PC-9 (cell line): ENCODE results near the gene EDA. TPM values are rescaled to one million over a fixed set of nuclear protein-coding genes. Genes with fewer than 3 reads are reported as not detected.

Source experiments
- BruUV-seq: library from RNA; stranded (reverse); fragments of 400-500 nt; replicated peaks from 2 replicates; lab custom pipeline; 2021; lab: Mats Ljungman, UMichigan
- CTCF ChIA-PET: fragments of 300-600 bp; sonication (Branson Sonifier 250); formaldehyde crosslinking; loops from one replicate; lab custom pipeline; 2022; ENCODE audit warnings: antibody characterized with exemption; lab: Charles Lee
- POLR2A ChIA-PET: fragments of 300-600 bp; sonication (Branson Sonifier 250); formaldehyde crosslinking; loops from one replicate; lab custom pipeline; 2022; ENCODE audit warnings: antibody characterized with exemption; ENCODE audit not compliant: unreplicated experiment; lab: Charles Lee
- DNase-seq, 2 experiments: peaks; one replicate each; pipeline versions ENCODE4 v3.0.0 to v3.0.0-alpha.2; 2015 to 2022; ENCODE audit warnings: mixed read lengths in 1 of 2
- H2AFZ ChIP-seq: fragments of 200-600 bp; sonication (generic); 2 replicates; pipeline ENCODE4 v1.8.1; 2017; ENCODE audit warnings: antibody characterized with exemption
- H3F3A ChIP-seq: fragments of 200-600 bp; sonication (generic); 2 replicates; pipeline ENCODE4 v1.8.1; 2017; ENCODE audit warnings: antibody characterized with exemption, mild to moderate bottlenecking, low read depth; ENCODE audit not compliant: insufficient read depth
- H3K27ac ChIP-seq: fragments of 200-600 bp; sonication (generic); 2 replicates; pipeline ENCODE4 v1.6.1; 2016; ENCODE audit warnings: mixed run types
- H3K27me3 ChIP-seq: fragments of 200-600 bp; sonication (generic); 2 replicates; pipeline ENCODE4 v1.6.1; 2016; ENCODE audit warnings: low read depth, mixed run types; ENCODE audit not compliant: insufficient read depth
- H3K36me3 ChIP-seq: fragments of 200-600 bp; sonication (generic); 2 replicates; pipeline ENCODE4 v1.6.1; 2016; ENCODE audit warnings: low read depth, mixed run types
- H3K4me1 ChIP-seq: fragments of 200-600 bp; sonication (generic); replicated peaks from 2 replicates; pipeline ENCODE4 v1.6.1; 2016; ENCODE audit warnings: mixed run types; ENCODE audit not compliant: insufficient read depth
- H3K4me2 ChIP-seq: fragments of 200-600 bp; sonication (generic); 2 replicates; pipeline ENCODE4 v1.6.1; 2017; ENCODE audit warnings: mixed run types
- H3K4me3 ChIP-seq: fragments of 200-600 bp; sonication (generic); 2 replicates; pipeline ENCODE4 v1.6.1; 2016; ENCODE audit warnings: mixed run types
- H3K79me2 ChIP-seq: fragments of 200-600 bp; sonication (generic); 2 replicates; pipeline ENCODE4 v1.6.1; 2017; ENCODE audit warnings: low read depth, mixed run types
- H3K9me2 ChIP-seq: fragments of 200-600 bp; sonication (generic); 2 replicates; pipeline ENCODE4 v1.8.1; 2017; ENCODE audit warnings: mild to moderate bottlenecking; ENCODE audit not compliant: insufficient read depth
- H3K9me3 ChIP-seq: fragments of 200-600 bp; sonication (generic); 2 replicates; pipeline ENCODE4 v1.8.1; 2016; ENCODE audit warnings: low read depth; ENCODE audit not compliant: insufficient read depth
- H4K20me1 ChIP-seq: fragments of 200-600 bp; sonication (generic); 2 replicates; pipeline ENCODE4 v1.8.1; 2017; ENCODE audit not compliant: insufficient read depth
- CTCF ChIP-seq: fragments of 200-600 bp; sonication (generic); conservative IDR thresholded peaks from 2 replicates; pipeline ENCODE4 v1.6.1; 2017; ENCODE audit warnings: mixed run types, antibody characterized with exemption, mild to moderate bottlenecking, moderate library complexity
- EZH2 ChIP-seq: fragments of 200-600 bp; sonication (generic); IDR thresholded peaks from 2 replicates; pipeline ENCODE4 v1.8.0; 2017; ENCODE audit warnings: antibody characterized with exemption, low read depth
- intact Hi-C: fragments of 100-400 bp; cut with micrococcal nuclease; formaldehyde crosslinking; loops from one replicate; pipeline ENCODE4 v1.10.0; 2022; ENCODE audit not compliant: unreplicated experiment
- total RNA-seq: library from RNA; stranded (reverse); gene quantifications from 2 replicates; pipeline ENCODE4 v1.2.3, GENCODE V29; 2021

EDA gene
- total RNA-seq, 1 experiment from 2014 or later, result not detected

GRCh38 chrX:70052895-70053615 lies 437.1 kb downstream of the EDA start:
- Histone ChIP-seq H3K27me3 (peaks cover 5% of the 10 kb centered on the region; the same call in 1 of the 2 replicates), H2AFZ (no peak overlapping the region), H3K4me1 (no peaks in the 10 kb centered on the region), H3F3A (no peaks in the 10 kb centered on the region), H3K79me2 (no peaks in the 10 kb centered on the region), H3K36me3 (no peaks in the 10 kb centered on the region), H3K4me2 (no peak overlapping the region), H3K4me3 (no peak overlapping the region), H3K27ac (no peak overlapping the region), H3K9me2 (no peaks in the 10 kb centered on the region), H4K20me1 (no peaks in the 10 kb centered on the region), H3K9me3 (no peaks in the 10 kb centered on the region)
- POLR2A ChIA-PET, result no interaction called here
- CTCF ChIA-PET, result no interaction called here
- intact Hi-C loops, result no loop called here
- BruUV-seq, result no TSS peak
- TF ChIP-seq EZH2 (no peak), CTCF (no peak)
- DNase-seq, result no peak

GRCh38 chrX:70054391-70054790 lies 438.5 kb downstream of the EDA start:
- Histone ChIP-seq H3K9me3 (no peaks in the 10 kb centered on the region), H3K36me3 (no peaks in the 10 kb centered on the region), H3K4me1 (no peaks in the 10 kb centered on the region), H2AFZ (no peak overlapping the region), H3K4me3 (no peak overlapping the region), H3F3A (no peaks in the 10 kb centered on the region), H3K27me3 (peaks cover 5% of the 10 kb centered on the region; the same call in 1 of the 2 replicates), H4K20me1 (no peaks in the 10 kb centered on the region), H3K9me2 (no peaks in the 10 kb centered on the region), H3K79me2 (no peaks in the 10 kb centered on the region), H3K4me2 (no peak overlapping the region), H3K27ac (no peak overlapping the region)
- intact Hi-C loops, result no loop called here
- ChIA-PET POLR2A (no interaction called here), CTCF (no interaction called here)
- TF ChIP-seq EZH2 (no peak), CTCF (no peak)
- DNase-seq, result no peak
- BruUV-seq, result no TSS peak

- CTCF ChIA-PET, result no interaction called here
- POLR2A ChIA-PET, result no interaction called here
Observed at GRCh38 chrX:70062076-70062475, 446.2 kb downstream of the EDA start, which contains the start of gene OTUD6A. TSS of gene OTUD6A (plus strand) at chrX:70062457. CDS start at chrX:70062525, 68 bp downstream.

More at GRCh38 chrX:70062076-70062475, 446.2 kb downstream of the EDA start, which contains the start of gene OTUD6A:
- Histone ChIP-seq H3K4me1 (no peaks in the 10 kb centered on the region), H3K79me2 (no peaks in the 10 kb centered on the region), H3K27ac (no peak within 1 kb of the TSS), H3K4me2 (no peak within 1 kb of the TSS), H3K27me3 (0 out of 2 replicates have a peak, but pooled peaks cover 7% of the 10 kb centered on the region), H4K20me1 (no peaks in the 10 kb centered on the region), H3K9me3 (no peaks in the 10 kb centered on the region), H2AFZ (no peak within 1 kb of the TSS), H3K4me3 (no peak within 1 kb of the TSS), H3F3A (no peaks in the 10 kb centered on the region), H3K36me3 (no peaks in the 10 kb centered on the region), H3K9me2 (no peaks in the 10 kb centered on the region)
- no peak for DNase-seq
- TF ChIP-seq CTCF, result no peak
- TF ChIP-seq EZH2, result no peak
- BruUV-seq, result no TSS peak
- intact Hi-C loops, result no loop called here
